WTC11 (cell line): ENCODE measurements around the gene HTR3B.

Source experiments
- CTCF ChIP-seq: fragments of 200-600 bp; IDR thresholded peaks from 2 replicates; pipeline ENCODE4 v1.8.0; 2022; ENCODE audit warnings: antibody characterized with exemption
- FOXP4 ChIP-seq: sonication (generic); formaldehyde crosslinking; IDR thresholded peaks from 2 replicates; pipeline ENCODE4 v1.8.0; 2022; ENCODE audit warnings: mild to moderate bottlenecking, missing genetic modification reagents
- TF ChIP-seq, protein P1 (sequence below): sonication (generic); formaldehyde crosslinking; IDR thresholded peaks from 2 replicates; pipeline ENCODE4 v1.8.1; 2023; ENCODE audit warnings: mild to moderate bottlenecking, missing genetic modification reagents, moderate library complexity
- TF ChIP-seq, protein P2 (sequence below): sonication (generic); formaldehyde crosslinking; IDR thresholded peaks from 2 replicates; pipeline ENCODE4 v1.8.1; 2023; ENCODE audit warnings: mild to moderate bottlenecking, missing genetic modification reagents

DNA sequence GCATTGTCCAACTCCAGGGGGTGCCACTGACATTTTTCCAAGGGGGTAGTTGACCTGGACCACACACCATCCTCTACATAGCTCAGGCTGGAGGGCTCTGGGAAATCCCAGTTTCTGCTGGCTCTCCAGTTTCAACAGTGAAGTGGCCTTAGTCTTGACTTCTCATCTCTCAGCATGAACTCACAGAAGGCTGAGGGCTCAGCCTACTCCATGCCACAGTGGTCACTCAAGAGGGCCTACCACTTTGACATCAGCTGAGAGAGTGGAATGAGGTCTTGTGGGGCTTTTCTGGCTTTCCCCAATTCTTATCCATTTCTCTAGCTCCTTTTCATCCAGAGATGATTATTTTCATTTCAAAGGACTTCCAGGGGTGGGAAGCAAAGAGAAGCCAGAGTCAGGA, 77.7 kb downstream of the HTR3B start:
- TF ChIP-seq CTCF (no peak), FOXP4 (CRISPR knock-in tag) (no peak)
- TF ChIP-seq, protein P1, sequence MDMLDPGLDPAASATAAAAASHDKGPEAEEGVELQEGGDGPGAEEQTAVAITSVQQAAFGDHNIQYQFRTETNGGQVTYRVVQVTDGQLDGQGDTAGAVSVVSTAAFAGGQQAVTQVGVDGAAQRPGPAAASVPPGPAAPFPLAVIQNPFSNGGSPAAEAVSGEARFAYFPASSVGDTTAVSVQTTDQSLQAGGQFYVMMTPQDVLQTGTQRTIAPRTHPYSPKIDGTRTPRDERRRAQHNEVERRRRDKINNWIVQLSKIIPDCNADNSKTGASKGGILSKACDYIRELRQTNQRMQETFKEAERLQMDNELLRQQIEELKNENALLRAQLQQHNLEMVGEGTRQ: no peak
- TF ChIP-seq, protein P2, sequence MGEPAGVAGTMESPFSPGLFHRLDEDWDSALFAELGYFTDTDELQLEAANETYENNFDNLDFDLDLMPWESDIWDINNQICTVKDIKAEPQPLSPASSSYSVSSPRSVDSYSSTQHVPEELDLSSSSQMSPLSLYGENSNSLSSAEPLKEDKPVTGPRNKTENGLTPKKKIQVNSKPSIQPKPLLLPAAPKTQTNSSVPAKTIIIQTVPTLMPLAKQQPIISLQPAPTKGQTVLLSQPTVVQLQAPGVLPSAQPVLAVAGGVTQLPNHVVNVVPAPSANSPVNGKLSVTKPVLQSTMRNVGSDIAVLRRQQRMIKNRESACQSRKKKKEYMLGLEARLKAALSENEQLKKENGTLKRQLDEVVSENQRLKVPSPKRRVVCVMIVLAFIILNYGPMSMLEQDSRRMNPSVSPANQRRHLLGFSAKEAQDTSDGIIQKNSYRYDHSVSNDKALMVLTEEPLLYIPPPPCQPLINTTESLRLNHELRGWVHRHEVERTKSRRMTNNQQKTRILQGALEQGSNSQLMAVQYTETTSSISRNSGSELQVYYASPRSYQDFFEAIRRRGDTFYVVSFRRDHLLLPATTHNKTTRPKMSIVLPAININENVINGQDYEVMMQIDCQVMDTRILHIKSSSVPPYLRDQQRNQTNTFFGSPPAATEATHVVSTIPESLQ (CRISPR knock-in tag): no peak
